Tibial artery (tissue), 4 donors: ENCODE measurements around the gene CYP39A1.

Experiments
- DNase-seq, 2 donors: peaks; one replicate each; pipeline ENCODE4 v3.0.0-alpha.2; 2019
- H3K27ac ChIP-seq, 2 donors: fragments of 200-600 bp; sonication (generic) in 1 of 2; 1 replicate in 1 of 2; 2 replicates in 1 of 2; pipeline ENCODE4 v1.5.1; 2018 to 2019; ENCODE audit warnings: mild to moderate bottlenecking in 1 of 2
- H3K27me3 ChIP-seq, 2 donors: fragments of 200-600 bp; sonication (generic) in 1 of 2; one replicate each; pipeline versions ENCODE4 v1.5.1 to v1.6.0; 2016 to 2019
- H3K36me3 ChIP-seq, 3 donors: fragments of 200-600 bp; sonication (generic) in 2 of 3; one replicate each; pipeline ENCODE4 v1.5.1; 2016 to 2019; ENCODE audit warnings: mild to moderate bottlenecking in 2 of 3
- H3K4me1 ChIP-seq, 4 donors: fragments of 200-600 bp; sonication (generic) in 2 of 4; 1 replicate in 3 of 4; 2 replicates in 1 of 4; pipeline ENCODE4 v1.5.1; 2016 to 2019
- H3K4me3 ChIP-seq, 2 donors: fragments of 200-600 bp; sonication (generic) in 1 of 2; 1 replicate in 1 of 2; 2 replicates in 1 of 2; pipeline ENCODE4 v1.5.1; 2018 to 2019; ENCODE audit warnings: mild to moderate bottlenecking in 2 of 2
- H3K9me3 ChIP-seq, 3 donors: fragments of 200-600 bp; sonication (generic) in 1 of 3; one replicate each; pipeline ENCODE4 v1.5.1; 2016 to 2019
- CTCF ChIP-seq, 2 experiments: fragments of 200-600 bp in 1 of 2; fragments of 450-650 bp in 1 of 2; IDR thresholded peaks; one replicate each; pipeline ENCODE4 v1.5.1; 2017 to 2019; ENCODE audit warnings: antibody characterized with exemption in 2 of 2, mild to moderate bottlenecking in 1 of 2, moderate library complexity in 1 of 2
- intact Hi-C: fragments of 100-400 bp; cut with DNase I; formaldehyde crosslinking; loops from one replicate; pipeline ENCODE4 v1.15.0; 2023; ENCODE audit warnings: low total_unique reads

CYP39A1 gene

GRCh38 chr6:46556053-46556452, 96.6 kb downstream of the CYP39A1 start:
- H3K27ac ChIP-seq = peak overlapping the region in 1 of 2 donors; percentile 4

GRCh38 chr6:46555129-46555528, 97.5 kb downstream of the CYP39A1 start:
- H3K27ac ChIP-seq = no peak overlapping the region
- no peak overlapping the region for H3K4me3 ChIP-seq
- H3K9me3 ChIP-seq = no peaks in the 10 kb centered on the region
- H3K36me3 ChIP-seq = no peaks in the 10 kb centered on the region
- no peak for DNase-seq
- intact Hi-C loops = no loop called here
- peaks cover 0 to 4% (median 0%) of the 10 kb centered on the region in 4 donors for H3K4me1 ChIP-seq
- no peaks in the 10 kb centered on the region for H3K27me3 ChIP-seq
- no peak for TF ChIP-seq CTCF (IDR thresholded peaks at IDR 0.05)

More at GRCh38 chr6:46556053-46556452, 96.6 kb downstream of the CYP39A1 start:
- no peak for TF ChIP-seq CTCF (IDR thresholded peaks at IDR 0.05)
- H3K4me1 ChIP-seq = peaks cover 0 to 4% (median 0%) of the 10 kb centered on the region in 4 donors
- H3K27me3 ChIP-seq = no peaks in the 10 kb centered on the region
- H3K9me3 ChIP-seq = no peaks in the 10 kb centered on the region
- intact Hi-C loops = no loop called here
- H3K4me3 ChIP-seq = no peak overlapping the region
- DNase-seq = no peak
- H3K36me3 ChIP-seq = no peaks in the 10 kb centered on the region

GRCh38 chr6:46549155-46549554, 103.5 kb downstream of the CYP39A1 start:
- Histone ChIP-seq H3K27me3 (no peaks in the 10 kb centered on the region), H3K9me3 (peaks cover 0 to 4% (median 0%) of the 10 kb centered on the region in 3 donors), H3K36me3 (no peaks in the 10 kb centered on the region), H3K4me1 (peaks cover 0 to 6% (median 3%) of the 10 kb centered on the region in 4 donors), H3K27ac (no peak overlapping the region), H3K4me3 (no peak overlapping the region)
- intact Hi-C loops = no loop called here
- no peak for TF ChIP-seq CTCF (IDR thresholded peaks at IDR 0.05)
- DNase-seq = no peak

GRCh38 chr6:46541556-46541955, 111.1 kb downstream of the CYP39A1 start:
- H3K27ac ChIP-seq = no peak overlapping the region
- intact Hi-C loops = no loop called here
- H3K4me1 ChIP-seq = no peaks in the 10 kb centered on the region
- H3K36me3 ChIP-seq = no peaks in the 10 kb centered on the region
- no peak for TF ChIP-seq CTCF (IDR thresholded peaks at IDR 0.05)
- no peak for DNase-seq
- H3K27me3 ChIP-seq = no peaks in the 10 kb centered on the region
- H3K9me3 ChIP-seq = peaks cover 0 to 4% (median 0%) of the 10 kb centered on the region in 3 donors
- no peak overlapping the region for H3K4me3 ChIP-seq

GRCh38 chr6:46539866-46540265, 112.8 kb downstream of the CYP39A1 start:
- intact Hi-C loops = no loop called here
- DNase-seq = no peak
- Histone ChIP-seq H3K4me1 (no peaks in the 10 kb centered on the region), H3K27me3 (no peaks in the 10 kb centered on the region), H3K4me3 (no peak overlapping the region), H3K27ac (no peak overlapping the region), H3K36me3 (no peaks in the 10 kb centered on the region), H3K9me3 (peaks cover 0 to 4% (median 0%) of the 10 kb centered on the region in 3 donors)
- TF ChIP-seq CTCF (IDR thresholded peaks at IDR 0.05) = no peak
